Heart right ventricle (tissue), 16 donors: ENCODE data around the gene PTPRG. TPM values are rescaled to one million over a fixed set of nuclear protein-coding genes. Genes with fewer than 3 reads are reported as not detected.

ENCODE experiments used
- ATAC-seq, 8 donors: fragments of 200-7000 bp; cut with Tn5 transposase; one replicate each; pipeline ENCODE4 v1.9.1; 2020; ENCODE audit warnings: mild to moderate bottlenecking in 8 of 8, moderate library complexity in 8 of 8, moderate number of reproducible peaks in 1 of 8
- DNase-seq, 2 donors: peaks; one replicate each; pipeline ENCODE4 v3.0.0-alpha.2; 2020
- H3K27ac ChIP-seq, 10 donors: fragments of 200-600 bp; sonication (generic) in 2 of 10; one replicate each; pipeline versions ENCODE4 v1.5.0 to v1.8.0; 2020 to 2022; ENCODE audit warnings: mild to moderate bottlenecking in 3 of 10
- H3K27me3 ChIP-seq, 7 donors: fragments of 200-600 bp; one replicate each; pipeline ENCODE4 v1.8.0; 2021 to 2022; ENCODE audit warnings: mild to moderate bottlenecking in 2 of 7
- H3K36me3 ChIP-seq, 9 donors: fragments of 200-600 bp; sonication (generic) in 1 of 9; one replicate each; pipeline versions ENCODE4 v1.5.0 to v1.8.0; 2020 to 2022; ENCODE audit warnings: mild to moderate bottlenecking in 2 of 9
- H3K4me1 ChIP-seq, 9 donors: fragments of 200-600 bp; sonication (generic) in 1 of 9; one replicate each; pipeline versions ENCODE4 v1.5.0 to v1.8.0; 2020 to 2022; ENCODE audit warnings: mild to moderate bottlenecking in 4 of 9
- H3K4me3 ChIP-seq, 10 donors: fragments of 200-600 bp; sonication (generic) in 2 of 10; one replicate each; pipeline versions ENCODE4 v1.5.0 to v1.8.0; 2020 to 2022; ENCODE audit warnings: mild to moderate bottlenecking in 7 of 10, moderate library complexity in 2 of 10
- H3K9me3 ChIP-seq, 11 donors: fragments of 200-600 bp in 10 of 11; sonication (generic) in 2 of 11; one replicate each; pipeline versions ENCODE4 v1.5.0 to v1.8.0; 2013 to 2022; ENCODE audit warnings: mild to moderate bottlenecking in 2 of 11, control low read depth in 1 of 11, moderate library complexity in 1 of 11
- WGBS, 2 donors: extraction: QIAGEN DNeasy Blood & Tissue Kit; methylation state at CpG; one replicate each; pipeline ENCODE4 v1.1.7; 2013; ENCODE audit warnings: inconsistent platforms in 1 of 2; 5-methylcytosine and 5-hydroxymethylcytosine counted together
- intact Hi-C, 10 donors: fragments of 100-400 bp; cut with DNase I; formaldehyde crosslinking; loops; one replicate each; pipeline versions ENCODE4 v1.11.1 to v1.14.2; 2022
- polyA plus RNA-seq, 2 donors: library from polyadenylated mRNA; stranded (reverse); fragments of 200-250 nt; gene quantifications; one replicate each; pipeline ENCODE4 v1.2.3, GENCODE V29; 2013
- total RNA-seq, 10 donors: library from RNA; stranded (reverse); fragmentation: NEBNext Ultra II Directional in 3 of 10; extraction: Animal tissue kit (Norgen Biotek cat#: 25700) in 3 of 10; gene quantifications; one replicate each; pipeline versions ENCODE4 v1.2.1 to v1.2.4, GENCODE V29; 2021 to 2023
- TF ChIP-seq, protein P1 (sequence below), 9 donors: fragments of 200-600 bp; sonication (generic) in 2 of 9; IDR thresholded peaks; one replicate each; pipeline versions ENCODE4 v1.5.0 to v1.8.0; 2021 to 2022; ENCODE audit warnings: antibody characterized with exemption in 9 of 9, mild to moderate bottlenecking in 5 of 9, moderate library complexity in 1 of 9
- donor health status: Arrhythmogenic right ventricular cardiomyopathy.
- donor health status: ischemic (EF 13 %, LVEDD 7.1; RV severe dilation, severe dysfunction).
- donor health status: healthy with polysubstance abuse.
- donor health status: DM: no; HTN: yes; CAD: no.
- donor health status: DM: no; HTN: no; CAD: no.
- donor health status: ischemic (EF 25% LVEDD 6.9; RV normal size, moderate dysfunction).
- donor health status: ischemic (EF 25% LVEDD 5.7; RV mildly dilated, moderate dysfunction).
- donor health status: healthy.
- donor health status: DM: yes; HTN: yes; CAD: no.
- donor health status: Ischemic cardiomyopathy.
- donor health status: ischemic (EF 35%, LVEDD 5.7; RV mildly dilated, moderate dysfunction).
- donor health status: nonischemic (EF 11% LVEDD 7.7; RV severe dilation, severe dysfunction).
- donor health status: DM: yes; HTN: yes; CAD: no.
- donor health status: PGD.
- donor health status: ischemic (EF 29% LVEDD 5.4; RV normal size, mild dysfunction).
- donor health status: nonischemic (EF 23%, LVEDD 6.1; RV moderate dilation, normal function).

PTPRG gene
- total and polyA plus RNA-seq, 12 donors: 10.1 to 38.3 (median 32.6) TPM

DNA sequence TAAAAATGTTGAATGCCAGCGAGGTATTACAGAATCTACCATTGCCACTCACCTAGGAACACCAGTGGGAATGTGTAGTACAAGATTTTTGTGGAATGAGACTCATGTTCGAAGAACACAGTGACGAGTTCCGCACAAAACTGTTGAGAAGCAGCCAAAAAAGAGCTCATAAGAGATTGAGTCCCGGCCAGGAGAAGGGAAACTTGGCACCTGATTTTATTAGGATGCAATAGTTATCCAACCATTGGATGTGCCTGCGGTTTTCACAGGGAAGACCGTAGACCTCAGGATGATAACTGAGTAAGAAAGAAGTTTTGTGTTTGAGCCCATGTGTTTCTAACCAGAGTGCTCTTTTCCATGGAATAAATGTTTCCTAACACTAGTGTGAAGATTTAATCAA lies 88.9 kb downstream of the PTPRG start:
- Histone ChIP-seq H3K36me3 (no peaks in the 10 kb centered on the region), H3K27ac (peak overlapping the region in 1 of 10 donors; percentile 19), H3K4me1 (peaks cover 8 to 72% (median 45%) of the 10 kb centered on the region in 9 donors), H3K4me3 (no peak overlapping the region), H3K27me3 (no peaks in the 10 kb centered on the region), H3K9me3 (peaks cover 0 to 3% (median 1%) of the 10 kb centered on the region in 11 donors)
- intact Hi-C loops: no loop called here
- 15 to 41% methylated on average over 7 of the region's 7 CpGs for WGBS, 2 donors
- ATAC-seq (peak in 7 of 8 donors; percentile 51 to 82 (median 65)), DNase-seq (peak in 1 of 2 donors; percentile 73)
- TF ChIP-seq, protein P1, sequence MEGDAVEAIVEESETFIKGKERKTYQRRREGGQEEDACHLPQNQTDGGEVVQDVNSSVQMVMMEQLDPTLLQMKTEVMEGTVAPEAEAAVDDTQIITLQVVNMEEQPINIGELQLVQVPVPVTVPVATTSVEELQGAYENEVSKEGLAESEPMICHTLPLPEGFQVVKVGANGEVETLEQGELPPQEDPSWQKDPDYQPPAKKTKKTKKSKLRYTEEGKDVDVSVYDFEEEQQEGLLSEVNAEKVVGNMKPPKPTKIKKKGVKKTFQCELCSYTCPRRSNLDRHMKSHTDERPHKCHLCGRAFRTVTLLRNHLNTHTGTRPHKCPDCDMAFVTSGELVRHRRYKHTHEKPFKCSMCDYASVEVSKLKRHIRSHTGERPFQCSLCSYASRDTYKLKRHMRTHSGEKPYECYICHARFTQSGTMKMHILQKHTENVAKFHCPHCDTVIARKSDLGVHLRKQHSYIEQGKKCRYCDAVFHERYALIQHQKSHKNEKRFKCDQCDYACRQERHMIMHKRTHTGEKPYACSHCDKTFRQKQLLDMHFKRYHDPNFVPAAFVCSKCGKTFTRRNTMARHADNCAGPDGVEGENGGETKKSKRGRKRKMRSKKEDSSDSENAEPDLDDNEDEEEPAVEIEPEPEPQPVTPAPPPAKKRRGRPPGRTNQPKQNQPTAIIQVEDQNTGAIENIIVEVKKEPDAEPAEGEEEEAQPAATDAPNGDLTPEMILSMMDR (IDR thresholded peaks at IDR 0.05): no peak

DNA sequence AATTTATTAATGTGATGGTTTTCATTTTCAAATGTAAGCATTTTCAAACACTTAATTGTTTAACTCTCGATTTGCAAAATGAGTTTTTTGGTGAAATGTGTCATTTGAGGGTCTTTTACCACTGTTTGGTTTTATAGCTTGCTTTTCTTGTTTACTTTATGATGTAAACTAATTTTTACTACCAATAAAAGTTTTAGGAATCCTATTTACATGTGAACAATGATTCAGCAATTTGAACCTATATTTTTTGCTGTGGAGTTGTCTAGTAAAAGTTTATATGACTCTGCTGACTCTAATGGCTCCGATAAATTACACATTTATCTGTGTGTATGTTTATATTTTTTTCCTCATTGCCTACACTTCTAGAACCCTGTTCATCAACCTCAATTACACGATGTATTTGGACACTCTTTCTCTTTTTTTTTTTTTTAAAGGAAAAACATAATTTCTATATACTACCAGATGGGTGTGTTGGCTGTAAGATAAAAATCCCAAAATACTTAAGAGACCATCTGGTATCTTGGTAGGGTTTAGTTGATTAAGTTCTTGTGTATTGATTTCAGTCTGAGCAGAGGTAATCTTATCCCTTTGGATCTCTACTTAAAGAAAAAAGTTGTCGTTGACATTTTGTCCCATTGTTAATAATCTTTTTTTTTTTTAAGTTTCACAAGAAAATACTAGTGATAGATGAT lies 89.5 kb downstream of the PTPRG start:
- no peaks in the 10 kb centered on the region for H3K9me3 ChIP-seq
- intact Hi-C loops: no loop called here
- no peak overlapping the region for H3K27ac ChIP-seq
- H3K4me1 ChIP-seq: peaks cover 8 to 68% (median 45%) of the 10 kb centered on the region in 9 donors
- H3K36me3 ChIP-seq: no peaks in the 10 kb centered on the region
- no peaks in the 10 kb centered on the region for H3K27me3 ChIP-seq
- H3K4me3 ChIP-seq: no peak overlapping the region
- 63 to 65% methylated on average over 4 of the region's 4 CpGs for WGBS, 2 donors
- TF ChIP-seq, protein P1 (IDR thresholded peaks at IDR 0.05): no peak
- ATAC-seq (no peak), DNase-seq (no peak)

DNA sequence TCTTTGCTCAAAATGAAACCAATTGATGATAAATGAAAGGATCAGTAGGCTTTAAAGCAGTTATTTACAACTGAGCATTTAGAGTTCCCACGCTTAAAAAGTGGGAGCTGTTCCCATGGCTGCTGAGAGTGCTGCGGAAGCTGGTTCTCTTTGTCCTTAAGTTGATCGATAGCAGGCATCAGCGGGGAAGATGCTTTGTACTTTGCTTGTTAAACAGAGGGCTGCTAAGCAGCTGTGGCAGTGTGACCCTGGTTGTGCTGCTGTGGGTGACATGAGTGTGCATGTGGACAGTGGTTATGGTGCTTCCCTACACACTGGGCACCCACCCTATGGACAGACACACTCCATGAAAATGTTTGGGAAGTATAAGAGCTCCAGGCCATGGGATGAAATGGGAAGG lies 96.3 kb downstream of the PTPRG start:
- intact Hi-C loops: no loop called here
- no peaks in the 10 kb centered on the region for H3K27me3 ChIP-seq
- H3K27ac ChIP-seq: no peak overlapping the region
- peaks cover 0 to 6% (median 0%) of the 10 kb centered on the region in 11 donors for H3K9me3 ChIP-seq
- TF ChIP-seq, protein P1 (IDR thresholded peaks at IDR 0.05): no peak
- H3K36me3 ChIP-seq: no peaks in the 10 kb centered on the region
- no peak for DNase-seq
- WGBS, 2 donors: 69 to 72% methylated on average over 4 of the region's 4 CpGs
- H3K4me1 ChIP-seq: peaks cover 1 to 44% (median 10%) of the 10 kb centered on the region in 9 donors
- no peak overlapping the region for H3K4me3 ChIP-seq
- ATAC-seq: peak in 2 of 8 donors; percentile 16 to 52

DNA sequence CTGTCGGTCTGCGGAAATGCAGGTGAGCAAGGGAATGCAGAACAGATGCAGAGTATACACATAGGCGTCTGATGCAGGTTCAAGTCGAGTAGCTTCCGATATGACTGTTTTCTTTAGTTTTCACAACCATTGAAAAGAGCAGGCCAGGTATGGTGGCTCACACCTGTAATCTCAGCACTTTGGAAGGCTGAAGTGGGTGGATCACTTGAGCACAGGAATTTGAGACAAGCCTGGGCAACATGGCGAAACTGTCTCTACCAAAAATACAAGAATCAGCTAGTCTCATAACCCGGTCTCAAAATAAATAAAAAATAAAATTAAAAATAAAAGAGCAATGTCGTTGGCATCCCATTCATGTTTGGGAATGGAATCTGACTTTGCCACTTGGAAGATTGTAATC lies 101.5 kb downstream of the PTPRG start:
- Histone ChIP-seq H3K27me3 (no peaks in the 10 kb centered on the region), H3K36me3 (no peaks in the 10 kb centered on the region), H3K9me3 (peaks cover 0 to 6% (median 0%) of the 10 kb centered on the region in 11 donors), H3K4me1 (peaks cover 5 to 53% (median 32%) of the 10 kb centered on the region in 9 donors), H3K4me3 (no peak overlapping the region), H3K27ac (no peak overlapping the region)
- intact Hi-C loops: loop anchor here in 1 of 10 donors (10.0 kb wide), 1 partner anchor 98 kb away; the partner anchor contains the start of gene PTPRG
- ATAC-seq: no peak
- 98 to 99% methylated on average over 8 of the region's 8 CpGs for WGBS, 2 donors
- no peak for DNase-seq
- TF ChIP-seq, protein P1 (IDR thresholded peaks at IDR 0.05): no peak
